OCI-LY7 (cell line): ENCODE results near the gene RPL12.

Source experiments
- EZH2phosphoT487 ChIP-seq: fragments of 200-600 bp; sonication (generic); IDR thresholded peaks from 2 replicates; pipeline ENCODE4 v1.6.1; 2018; ENCODE audit warnings: low read depth, borderline replicate concordance, mild to moderate bottlenecking, mixed run types, antibody characterized with exemption, low read length, moderate library complexity, mixed read lengths
- TF ChIP-seq, protein P1 (sequence below): fragments of 200-600 bp; sonication (generic); conservative IDR thresholded peaks from 2 replicates; pipeline ENCODE4 v1.5.1; 2014; ENCODE audit warnings: mild to moderate bottlenecking, antibody characterized with exemption, low read length, moderate library complexity, mixed read lengths

DNA sequence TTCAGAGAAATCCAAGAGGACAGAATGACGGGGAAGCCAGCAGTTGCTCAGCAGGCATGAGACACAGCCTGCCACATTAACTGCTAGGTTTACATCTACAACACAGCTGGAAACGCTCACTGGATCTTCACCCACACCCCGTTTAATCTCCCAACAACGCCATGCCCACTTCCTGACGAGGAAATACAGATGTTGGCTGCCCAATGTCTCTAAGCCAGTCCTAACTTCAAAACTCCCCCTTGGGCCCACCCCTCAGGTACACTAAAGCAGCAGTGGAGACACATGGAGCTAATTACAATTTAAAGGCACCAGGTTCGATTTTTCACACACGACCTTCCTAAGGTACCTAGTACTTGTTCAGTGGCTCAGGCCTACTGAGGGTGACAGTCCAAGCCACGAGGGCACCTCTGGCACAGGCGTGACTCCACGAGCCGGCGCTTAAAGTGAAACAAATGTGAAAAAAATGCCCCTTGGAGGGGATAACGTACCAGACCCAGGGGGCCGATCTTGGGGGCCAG lies 904 bp downstream of the RPL12 start:
- TF ChIP-seq, protein P1, sequence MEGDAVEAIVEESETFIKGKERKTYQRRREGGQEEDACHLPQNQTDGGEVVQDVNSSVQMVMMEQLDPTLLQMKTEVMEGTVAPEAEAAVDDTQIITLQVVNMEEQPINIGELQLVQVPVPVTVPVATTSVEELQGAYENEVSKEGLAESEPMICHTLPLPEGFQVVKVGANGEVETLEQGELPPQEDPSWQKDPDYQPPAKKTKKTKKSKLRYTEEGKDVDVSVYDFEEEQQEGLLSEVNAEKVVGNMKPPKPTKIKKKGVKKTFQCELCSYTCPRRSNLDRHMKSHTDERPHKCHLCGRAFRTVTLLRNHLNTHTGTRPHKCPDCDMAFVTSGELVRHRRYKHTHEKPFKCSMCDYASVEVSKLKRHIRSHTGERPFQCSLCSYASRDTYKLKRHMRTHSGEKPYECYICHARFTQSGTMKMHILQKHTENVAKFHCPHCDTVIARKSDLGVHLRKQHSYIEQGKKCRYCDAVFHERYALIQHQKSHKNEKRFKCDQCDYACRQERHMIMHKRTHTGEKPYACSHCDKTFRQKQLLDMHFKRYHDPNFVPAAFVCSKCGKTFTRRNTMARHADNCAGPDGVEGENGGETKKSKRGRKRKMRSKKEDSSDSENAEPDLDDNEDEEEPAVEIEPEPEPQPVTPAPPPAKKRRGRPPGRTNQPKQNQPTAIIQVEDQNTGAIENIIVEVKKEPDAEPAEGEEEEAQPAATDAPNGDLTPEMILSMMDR: no peak
- TF ChIP-seq EZH2phosphoT487: no peak
